Osteocyte (in vitro differentiated cells): Measurements from ENCODE around the gene APOL4. TPM values are rescaled to one million over a fixed set of nuclear protein-coding genes. Genes with fewer than 3 reads are reported as not detected.
"Not testable (repeated sequence)": the region's sequence is repeated elsewhere in the genome, so short reads cannot be mapped to it uniquely, and the experiment has no call there.

ENCODE experiments used
- DNase-seq: peaks from one replicate; pipeline ENCODE4 v3.0.0; 2021; ENCODE audit warnings: mixed read lengths; ENCODE audit not compliant: unreplicated experiment; ENCODE audit errors: extremely low spot score
- H3K27ac Mint-ChIP-seq: one replicate; pipeline ENCODE4 v1.8.0; 2021; ENCODE audit warnings: mild to moderate bottlenecking, mixed read lengths; ENCODE audit not compliant: unreplicated experiment
- H3K27me3 Mint-ChIP-seq: one replicate; pipeline ENCODE4 v1.8.0; 2021; ENCODE audit warnings: mixed read lengths; ENCODE audit not compliant: unreplicated experiment
- H3K36me3 Mint-ChIP-seq: one replicate; pipeline ENCODE4 v1.8.0; 2021; ENCODE audit warnings: mixed read lengths; ENCODE audit not compliant: unreplicated experiment
- H3K4me1 Mint-ChIP-seq: one replicate; pipeline ENCODE4 v1.8.0; 2021; ENCODE audit warnings: mixed read lengths; ENCODE audit not compliant: unreplicated experiment
- H3K4me3 Mint-ChIP-seq: one replicate; pipeline ENCODE4 v1.8.0; 2021; ENCODE audit warnings: mild to moderate bottlenecking, moderate library complexity, mixed read lengths; ENCODE audit not compliant: unreplicated experiment
- H3K9me3 Mint-ChIP-seq: one replicate; pipeline ENCODE4 v1.8.0; 2021; ENCODE audit warnings: mixed read lengths; ENCODE audit not compliant: unreplicated experiment
- total RNA-seq: library from RNA; stranded (reverse); gene quantifications from 2 replicates; pipeline ENCODE4 v1.2.1, GENCODE V29; 2021
- TF ChIP-seq, protein P1 (sequence below): fragments of 200-600 bp; sonication (generic); IDR thresholded peaks from 2 replicates; pipeline ENCODE4 v1.5.0; 2021; ENCODE audit warnings: antibody characterized with exemption, mild to moderate bottlenecking, moderate library complexity

APOL4 gene
- total RNA-seq, 1 donor from 2014 or later: not detected

DNA sequence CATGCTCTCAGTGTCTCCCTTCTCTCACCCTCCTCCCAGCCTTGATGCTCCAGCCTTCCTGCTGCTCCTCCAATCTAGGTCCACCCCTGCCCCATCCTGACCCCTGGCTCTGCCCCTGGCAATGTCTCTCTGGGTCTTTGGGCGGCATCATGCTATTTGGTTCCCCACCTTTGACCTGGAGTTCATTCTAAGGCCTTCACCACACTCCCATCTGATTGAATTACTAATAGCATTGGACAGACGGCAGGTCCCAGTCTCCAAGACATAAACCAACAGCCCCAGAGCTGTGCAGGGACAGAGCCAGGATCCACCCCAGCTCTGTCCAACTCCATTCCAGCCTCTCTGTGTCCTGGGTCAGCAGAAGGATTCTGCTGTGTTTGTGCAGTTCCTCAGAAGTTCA, 7.2 kb downstream of the APOL4 start:
- Mint-ChIP-seq H3K27me3 (peaks cover 16% of the 10 kb centered on the region), H3K4me3 (no peak overlapping the region), H3K27ac (no peak overlapping the region), H3K36me3 (no peaks in the 10 kb centered on the region), H3K4me1 (peaks cover 37% of the 10 kb centered on the region), H3K9me3 (no peaks in the 10 kb centered on the region)
- no peak for DNase-seq
- TF ChIP-seq, protein P1, sequence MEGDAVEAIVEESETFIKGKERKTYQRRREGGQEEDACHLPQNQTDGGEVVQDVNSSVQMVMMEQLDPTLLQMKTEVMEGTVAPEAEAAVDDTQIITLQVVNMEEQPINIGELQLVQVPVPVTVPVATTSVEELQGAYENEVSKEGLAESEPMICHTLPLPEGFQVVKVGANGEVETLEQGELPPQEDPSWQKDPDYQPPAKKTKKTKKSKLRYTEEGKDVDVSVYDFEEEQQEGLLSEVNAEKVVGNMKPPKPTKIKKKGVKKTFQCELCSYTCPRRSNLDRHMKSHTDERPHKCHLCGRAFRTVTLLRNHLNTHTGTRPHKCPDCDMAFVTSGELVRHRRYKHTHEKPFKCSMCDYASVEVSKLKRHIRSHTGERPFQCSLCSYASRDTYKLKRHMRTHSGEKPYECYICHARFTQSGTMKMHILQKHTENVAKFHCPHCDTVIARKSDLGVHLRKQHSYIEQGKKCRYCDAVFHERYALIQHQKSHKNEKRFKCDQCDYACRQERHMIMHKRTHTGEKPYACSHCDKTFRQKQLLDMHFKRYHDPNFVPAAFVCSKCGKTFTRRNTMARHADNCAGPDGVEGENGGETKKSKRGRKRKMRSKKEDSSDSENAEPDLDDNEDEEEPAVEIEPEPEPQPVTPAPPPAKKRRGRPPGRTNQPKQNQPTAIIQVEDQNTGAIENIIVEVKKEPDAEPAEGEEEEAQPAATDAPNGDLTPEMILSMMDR: no peak

DNA sequence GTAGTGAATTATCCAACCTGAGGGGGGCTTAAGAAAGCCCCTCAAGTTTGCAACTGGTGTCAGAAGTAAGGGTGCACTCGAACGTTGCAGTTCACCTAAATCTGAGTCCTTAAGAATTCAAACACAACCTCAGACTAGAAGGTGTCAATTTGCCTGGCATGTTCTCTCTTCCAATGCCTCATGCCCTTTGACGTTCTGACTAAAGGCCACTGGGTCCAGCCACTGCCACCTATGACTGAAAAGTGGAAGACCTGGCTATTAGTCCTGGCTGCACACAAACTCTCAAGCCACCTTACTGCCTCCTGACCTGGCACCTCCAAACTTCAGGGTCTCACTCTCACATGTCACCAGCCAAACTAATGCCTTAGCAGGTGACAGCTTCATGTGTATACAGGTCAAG, 8.0 kb downstream of the APOL4 start:
- TF ChIP-seq, protein P1: no peak
- no peak overlapping the region for H3K27ac Mint-ChIP-seq
- H3K9me3 Mint-ChIP-seq: no peaks in the 10 kb centered on the region
- DNase-seq: no peak
- no peak overlapping the region for H3K4me3 Mint-ChIP-seq
- no peaks in the 10 kb centered on the region for H3K36me3 Mint-ChIP-seq
- H3K27me3 Mint-ChIP-seq: peaks cover 16% of the 10 kb centered on the region
- H3K4me1 Mint-ChIP-seq: peaks cover 37% of the 10 kb centered on the region

DNA sequence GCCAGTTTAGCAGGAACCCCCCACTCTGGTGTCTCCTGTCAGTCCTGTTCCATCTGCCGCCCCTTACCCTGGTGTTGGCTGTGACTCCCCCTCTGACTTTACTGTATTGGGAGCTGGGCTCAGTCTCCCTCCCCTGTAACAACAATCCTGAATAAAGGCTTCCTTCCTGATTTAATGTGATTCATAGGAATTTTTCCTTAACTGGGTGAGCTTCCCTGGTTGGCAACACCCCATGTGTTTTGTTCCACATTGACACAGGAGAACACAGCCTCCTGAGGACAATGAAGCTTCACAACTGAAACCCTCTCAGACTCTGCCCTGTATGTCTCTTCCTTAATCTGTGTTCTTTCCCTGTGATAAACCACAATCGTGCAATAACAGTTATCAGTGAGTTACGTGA, 8.4 kb downstream of the APOL4 start:
- H3K27ac Mint-ChIP-seq: no peak overlapping the region
- TF ChIP-seq, protein P1: no peak
- H3K4me3 Mint-ChIP-seq: no peak overlapping the region
- peaks cover 35% of the 10 kb centered on the region for H3K4me1 Mint-ChIP-seq
- no peaks in the 10 kb centered on the region for H3K9me3 Mint-ChIP-seq
- H3K27me3 Mint-ChIP-seq: peaks cover 16% of the 10 kb centered on the region
- no peaks in the 10 kb centered on the region for H3K36me3 Mint-ChIP-seq
- no peak for DNase-seq

DNA sequence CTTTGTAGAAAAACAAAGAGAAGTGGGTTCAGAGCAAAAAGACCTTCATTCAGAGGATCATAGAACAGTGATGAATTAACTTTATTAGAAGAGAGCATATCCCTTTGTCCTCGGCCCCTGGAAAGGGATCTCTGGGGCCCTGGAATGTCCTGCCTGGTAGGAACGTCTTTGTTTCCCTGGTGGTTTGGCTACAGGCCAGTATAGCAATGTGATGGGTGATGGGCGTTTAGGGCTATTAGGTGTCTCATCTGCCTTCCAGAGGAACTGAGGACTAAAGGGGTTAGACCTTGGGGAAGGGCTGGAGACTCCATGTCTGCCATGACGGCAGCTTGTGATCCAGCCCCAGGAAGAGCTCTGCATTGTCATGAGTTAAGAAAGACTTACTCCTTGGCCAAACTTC, 9.1 kb downstream of the APOL4 start:
- TF ChIP-seq, protein P1: no peak
- Mint-ChIP-seq H3K4me3 (no peak overlapping the region), H3K27me3 (peaks cover 16% of the 10 kb centered on the region)

DNA sequence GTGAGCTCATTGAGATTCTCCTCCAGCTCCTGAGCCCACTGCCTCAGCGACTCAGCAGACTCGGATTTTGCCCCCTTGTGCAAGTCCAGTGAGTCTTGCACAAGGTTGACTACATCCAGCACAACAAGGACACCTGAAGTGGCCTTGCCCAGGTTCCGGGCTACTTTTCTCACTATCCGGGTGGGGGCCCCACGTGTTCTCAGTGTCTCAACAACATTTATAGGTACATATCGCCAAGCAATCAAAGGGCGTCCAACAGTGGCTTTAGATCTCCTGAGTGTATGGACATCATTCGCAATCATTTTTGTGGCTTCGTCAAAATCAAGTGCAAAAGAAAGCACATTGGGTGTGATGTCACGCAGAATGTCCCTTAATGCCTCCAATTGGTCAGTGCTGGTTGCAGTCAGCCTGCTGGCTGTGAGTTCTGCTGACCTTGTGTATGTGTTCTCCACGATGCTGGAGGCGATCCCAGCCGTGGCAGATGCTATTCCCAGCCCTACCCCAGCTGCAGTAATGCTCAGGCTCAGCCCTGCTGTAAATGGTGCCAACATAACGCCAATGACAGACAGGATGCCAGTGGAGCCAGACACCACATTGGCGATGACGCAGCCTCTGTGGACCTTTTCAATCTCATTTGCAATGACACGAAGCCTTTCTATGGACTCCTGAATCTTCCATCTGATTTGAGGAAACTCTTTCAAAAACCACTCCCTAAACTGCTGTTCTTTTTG, 10.3 kb downstream of the APOL4 start:
- no peaks in the 10 kb centered on the region for H3K9me3 Mint-ChIP-seq
- TF ChIP-seq, protein P1: no peak

More for the DNA sequence above, 9.1 kb downstream of the APOL4 start:
- H3K9me3 Mint-ChIP-seq: no peaks in the 10 kb centered on the region
- no peak for DNase-seq
- no peaks in the 10 kb centered on the region for H3K36me3 Mint-ChIP-seq
- no peak overlapping the region for H3K27ac Mint-ChIP-seq
- peaks cover 28% of the 10 kb centered on the region for H3K4me1 Mint-ChIP-seq

DNA sequence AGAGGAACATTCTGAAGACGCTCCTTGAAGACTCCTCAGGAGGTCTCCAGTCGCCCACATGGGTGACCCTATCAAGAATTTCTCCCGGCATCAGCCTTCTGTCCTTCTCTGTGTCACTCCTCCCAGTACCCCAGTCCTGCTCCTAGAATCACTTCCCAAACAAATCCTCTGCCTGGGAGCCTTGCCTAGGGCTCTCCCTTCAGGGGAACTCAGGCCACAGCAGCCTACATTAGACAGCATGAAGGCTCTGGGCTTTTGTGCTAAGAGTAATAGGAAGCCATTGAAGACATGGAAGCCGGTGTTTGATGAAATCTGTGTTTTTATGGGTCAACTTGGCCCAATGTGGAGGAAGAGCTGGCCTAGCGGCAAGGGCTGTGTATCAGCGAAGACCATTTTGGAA, 13.7 kb downstream of the APOL4 start:
- not testable (repeated sequence) for H3K27ac Mint-ChIP-seq, H3K36me3 Mint-ChIP-seq, H3K4me1 Mint-ChIP-seq, H3K9me3 Mint-ChIP-seq, H3K4me3 Mint-ChIP-seq, DNase-seq
- peaks cover 33% of the 10 kb centered on the region for H3K27me3 Mint-ChIP-seq

More for the DNA sequence above, 10.3 kb downstream of the APOL4 start:
- Mint-ChIP-seq H3K27me3 (peaks cover 21% of the 10 kb centered on the region), H3K4me1 (peaks cover 16% of the 10 kb centered on the region), H3K27ac (no peak overlapping the region), H3K4me3 (no peak overlapping the region), H3K36me3 (no peaks in the 10 kb centered on the region)
- no peak for DNase-seq
